Subcutaneous abdominal adipose tissue (tissue), 5 donors: Measurements from ENCODE around the gene DEPDC1B.
"Not testable (repeated sequence)": the region's sequence is repeated elsewhere in the genome, so short reads cannot be mapped to it uniquely, and the experiment has no call there.

Experiments used
- H3K27ac ChIP-seq: one replicate; pipeline ENCODE4 v1.7.0; 2013; ENCODE audit warnings: low read depth, mild to moderate bottlenecking, inconsistent platforms, low read length, moderate library complexity
- H3K27me3 ChIP-seq, 5 donors: one replicate each; pipeline ENCODE4 v1.7.0; 2013; ENCODE audit warnings: low read length in 5 of 5, inconsistent platforms in 1 of 5; ENCODE audit not compliant: control insufficient read depth in 5 of 5, insufficient read depth in 4 of 5
- H3K36me3 ChIP-seq, 5 donors: one replicate each; pipeline ENCODE4 v1.7.0; 2013; ENCODE audit warnings: low read length in 5 of 5; ENCODE audit not compliant: control insufficient read depth in 5 of 5, insufficient read depth in 5 of 5
- H3K4me1 ChIP-seq, 5 donors: one replicate each; pipeline ENCODE4 v1.7.0; 2013; ENCODE audit warnings: low read length in 5 of 5, mild to moderate bottlenecking in 3 of 5, moderate library complexity in 1 of 5; ENCODE audit not compliant: control insufficient read depth in 5 of 5, insufficient read depth in 5 of 5
- H3K4me3 ChIP-seq, 5 donors: one replicate each; pipeline ENCODE4 v1.7.0; 2013; ENCODE audit warnings: low read length in 5 of 5, low read depth in 1 of 5
- H3K9ac ChIP-seq, 5 donors: one replicate each; pipeline ENCODE4 v1.7.0; 2013; ENCODE audit warnings: low read length in 5 of 5, mild to moderate bottlenecking in 4 of 5, moderate library complexity in 3 of 5
- H3K9me3 ChIP-seq, 5 donors: one replicate each; pipeline ENCODE4 v1.7.0; 2013; ENCODE audit warnings: low read length in 5 of 5; ENCODE audit not compliant: control insufficient read depth in 5 of 5
- donor health status: healthy.
- donor health status: healthy.
- donor health status: healthy.
- donor health status: healthy.
- donor health status: healthy.

The DEPDC1B gene

GRCh38 chr5:60719329-60719728, 19.4 kb upstream of the DEPDC1B start:
- H3K27me3 ChIP-seq = no peaks in the 10 kb centered on the region
- no peaks in the 10 kb centered on the region for H3K36me3 ChIP-seq

GRCh38 chr5:60718166-60718892, 18.4 kb upstream of the DEPDC1B start:
- no peak overlapping the region for H3K4me3 ChIP-seq
- H3K27ac ChIP-seq = no peak overlapping the region
- H3K4me1 ChIP-seq = no peaks in the 10 kb centered on the region
- H3K9ac ChIP-seq = no peak overlapping the region
- H3K9me3 ChIP-seq = no peaks in the 10 kb centered on the region
- H3K36me3 ChIP-seq = no peaks in the 10 kb centered on the region
- H3K27me3 ChIP-seq = no peaks in the 10 kb centered on the region

More at GRCh38 chr5:60719329-60719728, 19.4 kb upstream of the DEPDC1B start:
- H3K4me3 ChIP-seq = no peak overlapping the region
- no peak overlapping the region for H3K27ac ChIP-seq
- no peaks in the 10 kb centered on the region for H3K9me3 ChIP-seq
- no peak overlapping the region for H3K9ac ChIP-seq
- no peaks in the 10 kb centered on the region for H3K4me1 ChIP-seq

GRCh38 chr5:60715201-60715928, 15.4 kb upstream of the DEPDC1B start:
- not testable (repeated sequence) for H3K9me3 ChIP-seq, H3K9ac ChIP-seq, H3K4me1 ChIP-seq, H3K4me3 ChIP-seq, H3K27me3 ChIP-seq, H3K27ac ChIP-seq, H3K36me3 ChIP-seq

GRCh38 chr5:60712950-60713349, 13.0 kb upstream of the DEPDC1B start:
- no peaks in the 10 kb centered on the region for H3K36me3 ChIP-seq
- H3K27me3 ChIP-seq = no peaks in the 10 kb centered on the region
- H3K27ac ChIP-seq = no peak overlapping the region
- H3K9me3 ChIP-seq = no peaks in the 10 kb centered on the region
- H3K4me1 ChIP-seq = peaks cover 0 to 8% (median 0%) of the 10 kb centered on the region in 5 donors
- H3K4me3 ChIP-seq = no peak overlapping the region
- no peak overlapping the region for H3K9ac ChIP-seq

- not testable (repeated sequence) for H3K9ac ChIP-seq, H3K36me3 ChIP-seq, H3K9me3 ChIP-seq, H3K27ac ChIP-seq, H3K27me3 ChIP-seq, H3K4me3 ChIP-seq
- H3K4me1 ChIP-seq = peaks cover 0 to 12% (median 0%) of the 10 kb centered on the region in 5 donors
Observed at GRCh38 chr5:60711892-60712291, 11.9 kb upstream of the DEPDC1B start.

- Histone ChIP-seq H3K27ac (no peak overlapping the region), H3K36me3 (no peaks in the 10 kb centered on the region), H3K27me3 (no peaks in the 10 kb centered on the region), H3K9me3 (no peaks in the 10 kb centered on the region), H3K4me3 (no peak overlapping the region), H3K9ac (no peak overlapping the region), H3K4me1 (peaks cover 0 to 12% (median 0%) of the 10 kb centered on the region in 5 donors)
Observed at GRCh38 chr5:60710362-60710761, 10.4 kb upstream of the DEPDC1B start.

GRCh38 chr5:60705144-60705543, 5.2 kb upstream of the DEPDC1B start:
- Histone ChIP-seq H3K9me3 (no peaks in the 10 kb centered on the region), H3K4me3 (no peak overlapping the region), H3K4me1 (peaks cover 2 to 25% (median 13%) of the 10 kb centered on the region in 5 donors), H3K9ac (no peak overlapping the region), H3K27me3 (no peaks in the 10 kb centered on the region), H3K36me3 (no peaks in the 10 kb centered on the region), H3K27ac (no peak overlapping the region)

GRCh38 chr5:60703944-60704343, 4.0 kb upstream of the DEPDC1B start:
- H3K9me3 ChIP-seq = no peaks in the 10 kb centered on the region
- peaks cover 2 to 33% (median 22%) of the 10 kb centered on the region in 5 donors for H3K4me1 ChIP-seq
- no peaks in the 10 kb centered on the region for H3K36me3 ChIP-seq
- no peaks in the 10 kb centered on the region for H3K27me3 ChIP-seq
- H3K27ac ChIP-seq = no peak overlapping the region
- no peak overlapping the region for H3K9ac ChIP-seq
- H3K4me3 ChIP-seq = no peak overlapping the region

GRCh38 chr5:60701321-60701968, 1.5 kb upstream of the DEPDC1B start:
- Histone ChIP-seq H3K9ac (no peak overlapping the region), H3K27me3 (no peaks in the 10 kb centered on the region), H3K36me3 (no peaks in the 10 kb centered on the region), H3K4me3 (peak overlapping the region in 1 of 5 donors; percentile 90), H3K27ac (no peak overlapping the region), H3K9me3 (no peaks in the 10 kb centered on the region), H3K4me1 (peaks cover 2 to 25% (median 21%) of the 10 kb centered on the region in 5 donors)

- peaks cover 2 to 25% (median 21%) of the 10 kb centered on the region in 5 donors for H3K4me1 ChIP-seq
- no peaks in the 10 kb centered on the region for H3K9me3 ChIP-seq
- no peaks in the 10 kb centered on the region for H3K27me3 ChIP-seq
- H3K27ac ChIP-seq = peak overlapping the region; percentile 61
- peak overlapping the region; percentile 81 to 96 (median 90) for H3K4me3 ChIP-seq
- H3K36me3 ChIP-seq = no peaks in the 10 kb centered on the region
- peak overlapping the region; percentile 53 to 93 (median 84) for H3K9ac ChIP-seq
Observed at GRCh38 chr5:60700416-60700757, 421 bp upstream of the DEPDC1B start.
